Measurements from ENCODE around the gene ORAI3.

The ORAI3 gene

GRCh38 chr16:30922960-30923535, 25.8 kb upstream of the ORAI3 start (continued):
- TF ChIP-seq PRDM10 (tag by site-specific recombination; IDR thresholded peaks at IDR 0.05) (peak; percentile 85), AEBP2 (tag by site-specific recombination; IDR thresholded peaks at IDR 0.05; ENCODE audit: borderline replicate concordance) (no peak), ZFHX2 (tag by site-specific recombination; conservative IDR thresholded peaks at IDR 0.05) (peak; percentile 93), ZNF600 (tag by site-specific recombination; IDR thresholded peaks at IDR 0.05) (peak; percentile 99), ZFP3 (tag by site-specific recombination; IDR thresholded peaks at IDR 0.05; ENCODE audit: low read depth) (no peak), CTCF (tag by site-specific recombination; IDR thresholded peaks at IDR 0.05) (no peak), KLF7 (tag by site-specific recombination; IDR thresholded peaks at IDR 0.05; ENCODE audit: borderline replicate concordance) (peak; percentile 98), ZNF140 (tag by site-specific recombination; IDR thresholded peaks at IDR 0.05) (no peak), BCL6B (tag by site-specific recombination; IDR thresholded peaks at IDR 0.05) (peak; percentile 91), ZNF10 (tag by site-specific recombination; IDR thresholded peaks at IDR 0.05) (peak; percentile 89), ZNF76 (tag by site-specific recombination; IDR thresholded peaks at IDR 0.05; ENCODE audit: borderline replicate concordance, low read depth) (peak; percentile 100), SP2 (tag by site-specific recombination; IDR thresholded peaks at IDR 0.05) (peak; percentile 94), ZBTB1 (tag by site-specific recombination; IDR thresholded peaks at IDR 0.05) (0 out of 2 replicates have a peak, but pooled peaks have one; percentile 68), OSR2 (tag by site-specific recombination; IDR thresholded peaks at IDR 0.05) (peak; percentile 50; the same call in 1 of the 2 replicates), ZNF639 (tag by site-specific recombination; IDR thresholded peaks at IDR 0.05) (no peak), ZBTB49 (tag by site-specific recombination; IDR thresholded peaks at IDR 0.05; ENCODE audit: low read depth) (no peak), ZSCAN18 (tag by site-specific recombination; IDR thresholded peaks at IDR 0.05) (0 out of 2 replicates have a peak, but pooled peaks have one; percentile 4), ZBTB11 (tag by site-specific recombination; conservative IDR thresholded peaks at IDR 0.05; ENCODE audit: low read depth) (peak; percentile 68), SCRT1 (tag by site-specific recombination; IDR thresholded peaks at IDR 0.05; ENCODE audit: borderline replicate concordance) (no peak), ZNF366 (tag by site-specific recombination; conservative IDR thresholded peaks at IDR 0.05) (peak; percentile 96), KLF10 (tag by site-specific recombination; IDR thresholded peaks at IDR 0.05) (peak; percentile 81)
